Fibroblast of skin of back (primary cell): ENCODE data around the gene NME9.

ENCODE experiments used
- DNase-seq: peaks from one replicate; pipeline ENCODE4 v3.0.0-alpha.2; 2013

NME9 gene

GRCh38 chr3:138271189-138271794 is 58.4 kb downstream of the NME9 start:
- no peak for DNase-seq

- no peak for DNase-seq
These were observed 59.4 kb downstream of the NME9 start for GRCh38 chr3:138270245-138270644.

GRCh38 chr3:138267083-138267482 is 62.6 kb downstream of the NME9 start:
- no peak for DNase-seq

GRCh38 chr3:138265745-138266144 is 63.9 kb downstream of the NME9 start:
- no peak for DNase-seq

GRCh38 chr3:138263104-138263503 is 66.5 kb downstream of the NME9 start:
- DNase-seq, result no peak

GRCh38 chr3:138260611-138261010 is 69.0 kb downstream of the NME9 start:
- DNase-seq, result no peak

GRCh38 chr3:138259126-138259525 is 70.5 kb downstream of the NME9 start:
- no peak for DNase-seq

- DNase-seq, result no peak
These were observed 71.7 kb downstream of the NME9 start for GRCh38 chr3:138257986-138258385.

- DNase-seq, result peak; percentile 27
These were observed 73.6 kb downstream of the NME9 start for GRCh38 chr3:138256022-138256421.

GRCh38 chr3:138254216-138254615 is 75.4 kb downstream of the NME9 start:
- no peak for DNase-seq

- DNase-seq, result no peak
These were observed 76.0 kb downstream of the NME9 start for GRCh38 chr3:138253609-138254008.
